Fibroblast of mammary gland (primary cell): ENCODE data around the gene FHIT.
"Not testable (repeated sequence)": the region's sequence is repeated elsewhere in the genome, so short reads cannot be mapped to it uniquely, and the experiment has no call there.

Source experiments
- DNase-seq: peaks from one replicate; pipeline ENCODE4 v3.0.0-alpha.2; 2010; ENCODE audit warnings: low read depth
- H3K4me3 ChIP-seq: 2 replicates; pipeline ENCODE4 v1.5.1; 2011; ENCODE audit warnings: low read depth, mild to moderate bottlenecking, low read length, moderate library complexity; ENCODE audit not compliant: control insufficient read depth
- TF ChIP-seq, protein P1 (sequence below): conservative IDR thresholded peaks from 2 replicates; pipeline ENCODE4 v1.5.1; 2011; ENCODE audit warnings: low read depth, low read length, inconsistent platforms; ENCODE audit not compliant: control insufficient read depth, insufficient read depth

Gene FHIT

DNA sequence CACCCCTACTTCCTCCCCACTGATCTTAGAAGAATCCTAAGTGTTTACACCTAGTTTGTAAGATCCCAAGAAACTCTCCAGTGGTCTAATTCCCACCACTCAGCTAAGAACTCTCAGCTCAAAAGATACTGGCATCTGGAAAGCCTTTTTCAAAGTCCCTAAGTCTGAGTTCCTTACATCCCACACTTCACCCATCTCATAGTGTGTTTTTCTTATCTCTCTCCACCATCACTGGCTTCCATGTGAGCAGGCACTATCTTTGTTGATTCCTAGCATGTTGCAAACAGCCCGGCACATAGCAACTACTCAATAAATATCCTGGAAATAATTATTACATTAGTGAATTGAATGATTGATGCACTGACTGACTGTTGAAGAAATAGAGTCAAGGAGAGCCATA lies 173.7 kb downstream of the FHIT start:
- no peak for DNase-seq
- TF ChIP-seq, protein P1, sequence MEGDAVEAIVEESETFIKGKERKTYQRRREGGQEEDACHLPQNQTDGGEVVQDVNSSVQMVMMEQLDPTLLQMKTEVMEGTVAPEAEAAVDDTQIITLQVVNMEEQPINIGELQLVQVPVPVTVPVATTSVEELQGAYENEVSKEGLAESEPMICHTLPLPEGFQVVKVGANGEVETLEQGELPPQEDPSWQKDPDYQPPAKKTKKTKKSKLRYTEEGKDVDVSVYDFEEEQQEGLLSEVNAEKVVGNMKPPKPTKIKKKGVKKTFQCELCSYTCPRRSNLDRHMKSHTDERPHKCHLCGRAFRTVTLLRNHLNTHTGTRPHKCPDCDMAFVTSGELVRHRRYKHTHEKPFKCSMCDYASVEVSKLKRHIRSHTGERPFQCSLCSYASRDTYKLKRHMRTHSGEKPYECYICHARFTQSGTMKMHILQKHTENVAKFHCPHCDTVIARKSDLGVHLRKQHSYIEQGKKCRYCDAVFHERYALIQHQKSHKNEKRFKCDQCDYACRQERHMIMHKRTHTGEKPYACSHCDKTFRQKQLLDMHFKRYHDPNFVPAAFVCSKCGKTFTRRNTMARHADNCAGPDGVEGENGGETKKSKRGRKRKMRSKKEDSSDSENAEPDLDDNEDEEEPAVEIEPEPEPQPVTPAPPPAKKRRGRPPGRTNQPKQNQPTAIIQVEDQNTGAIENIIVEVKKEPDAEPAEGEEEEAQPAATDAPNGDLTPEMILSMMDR = no peak
- no peak overlapping the region for H3K4me3 ChIP-seq

DNA sequence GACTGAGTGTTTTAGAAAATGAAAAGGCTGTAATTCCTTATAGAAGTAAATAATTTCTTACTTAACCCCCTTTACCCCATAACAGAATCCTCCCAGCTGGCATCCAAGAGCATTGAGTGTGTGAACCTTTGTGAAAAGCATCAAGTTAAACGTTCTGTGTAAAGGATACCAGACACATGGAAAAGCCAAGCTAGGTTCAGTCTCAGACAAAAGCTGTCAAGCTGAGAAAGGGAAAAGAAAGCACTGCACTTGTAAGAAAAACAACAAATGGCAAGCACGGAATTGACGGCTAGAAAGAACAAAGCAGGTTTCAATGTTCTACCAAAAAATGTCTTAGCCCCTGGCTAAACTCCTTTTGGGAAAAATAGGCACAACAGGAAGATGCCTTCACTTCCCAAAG lies 176.5 kb downstream of the FHIT start:
- TF ChIP-seq, protein P1 = no peak
- no peak for DNase-seq
- no peak overlapping the region for H3K4me3 ChIP-seq

DNA sequence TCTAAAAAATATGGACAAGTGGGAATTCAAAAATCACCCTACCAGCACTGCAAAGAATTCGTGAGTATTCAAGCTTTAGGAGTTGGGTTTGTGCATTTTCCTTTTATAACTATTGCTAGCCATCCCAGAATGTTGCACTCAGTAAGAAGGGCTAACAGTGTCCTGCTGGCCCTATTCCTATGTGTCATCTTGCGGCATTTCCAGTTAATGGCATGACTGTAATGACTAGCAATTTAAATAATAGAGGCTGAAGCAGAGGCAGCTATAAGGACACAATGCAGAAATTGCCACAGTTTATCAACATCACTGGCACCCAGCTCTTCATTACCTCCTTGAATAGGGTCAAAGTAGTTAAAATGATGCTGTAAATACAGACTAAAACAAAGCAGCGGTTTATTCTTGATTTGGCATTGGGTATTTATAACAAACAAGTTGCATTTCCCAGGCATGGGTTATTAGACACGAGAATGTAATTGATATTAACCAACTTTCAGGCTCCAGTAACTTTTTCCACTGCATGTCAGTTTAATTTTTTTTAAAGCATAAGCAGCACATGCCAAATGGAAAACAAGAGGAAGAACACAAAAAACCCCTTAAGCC lies 177.6 kb downstream of the FHIT start:
- TF ChIP-seq, protein P1 = no peak
- no peak overlapping the region for H3K4me3 ChIP-seq
- DNase-seq = no peak

DNA sequence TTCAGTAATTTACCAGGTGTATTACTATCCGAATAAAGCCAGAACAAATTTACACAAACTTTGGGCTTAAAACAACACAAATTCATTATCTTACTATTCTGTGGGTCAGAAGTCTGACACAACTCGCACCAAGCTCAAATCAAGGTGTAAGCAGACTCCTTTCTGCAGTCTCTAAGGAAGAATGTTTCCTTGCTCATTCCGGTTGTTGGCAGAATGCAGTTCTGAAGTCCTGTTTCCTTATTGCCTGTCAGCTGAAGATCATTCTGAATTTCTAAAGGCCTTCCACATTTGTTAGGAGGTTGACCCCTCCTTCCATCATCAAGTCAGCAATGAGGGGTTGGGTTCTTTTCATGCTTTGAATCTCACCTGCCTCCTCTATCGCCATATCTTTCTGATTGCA lies 183.2 kb downstream of the FHIT start:
- TF ChIP-seq, protein P1 = no peak
- no peak for DNase-seq
- H3K4me3 ChIP-seq = no peak overlapping the region

DNA sequence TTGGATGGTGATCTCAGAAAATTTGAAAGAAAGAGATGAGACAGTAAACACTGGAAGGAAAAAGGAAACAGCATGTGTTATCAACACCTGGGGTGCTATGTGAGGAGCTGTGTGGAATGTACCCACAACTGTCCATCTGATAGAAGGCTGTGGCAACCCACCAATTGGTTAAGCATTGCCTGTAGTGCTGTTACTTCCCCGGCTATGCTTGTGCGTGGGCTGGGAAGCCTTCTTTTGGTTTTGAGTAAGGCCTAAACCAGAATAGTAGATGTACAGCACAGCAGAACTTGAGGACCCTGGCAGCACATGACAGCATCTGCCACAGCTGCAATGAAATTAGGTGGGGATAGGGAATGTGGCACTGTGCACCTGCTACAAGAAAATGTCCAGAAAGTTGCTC lies 184.5 kb downstream of the FHIT start:
- no peak overlapping the region for H3K4me3 ChIP-seq
- TF ChIP-seq, protein P1 = no peak
- DNase-seq = no peak

DNA sequence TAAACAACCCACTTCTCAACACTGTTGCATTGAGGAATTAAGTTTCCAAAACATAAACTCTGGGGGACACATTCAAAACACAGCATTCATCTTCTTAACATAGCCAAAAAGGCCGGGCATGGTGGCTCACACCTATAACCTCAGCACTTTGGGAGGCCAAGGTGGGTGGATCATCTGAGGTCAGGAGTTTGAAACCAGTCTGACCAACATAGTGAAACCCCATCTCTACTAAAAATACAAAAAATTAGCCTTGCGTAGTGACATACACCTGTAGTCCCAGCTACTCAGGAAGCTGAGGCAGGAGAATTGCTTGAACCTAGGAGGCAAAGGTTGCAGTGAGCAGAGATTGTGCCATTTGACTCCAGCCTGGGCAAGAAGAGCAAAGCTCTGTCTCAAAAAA lies 185.0 kb downstream of the FHIT start:
- H3K4me3 ChIP-seq, DNase-seq: not testable (repeated sequence)

DNA sequence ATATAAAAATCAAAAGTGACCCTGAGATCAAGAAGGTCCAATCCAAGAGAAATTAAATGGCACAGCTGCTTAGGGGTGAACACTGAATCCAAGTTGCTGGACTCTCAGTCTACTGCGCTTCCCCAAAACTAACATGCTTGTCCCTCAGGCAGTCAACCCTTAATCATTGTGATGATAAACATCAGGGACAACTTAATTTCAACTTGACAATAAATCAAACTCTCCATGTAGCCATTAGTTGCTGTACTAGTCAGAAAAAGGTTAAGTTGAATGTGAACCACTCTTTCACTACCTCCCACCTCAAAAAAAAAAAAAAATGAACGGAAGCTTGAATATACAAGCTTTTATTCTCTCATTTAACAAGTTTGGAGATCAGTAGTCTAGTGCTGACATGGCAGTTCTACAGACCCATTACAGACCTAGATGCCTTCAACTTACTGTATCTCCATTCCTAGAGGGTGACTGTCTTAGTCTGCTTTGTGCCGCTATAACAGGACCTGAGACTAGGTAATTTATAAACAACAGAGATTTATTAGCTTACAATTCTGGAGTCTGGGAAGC lies 185.7 kb downstream of the FHIT start:
- DNase-seq = no peak
- TF ChIP-seq, protein P1 = no peak
- no peak overlapping the region for H3K4me3 ChIP-seq
